Islet of Langerhans (tissue), 1 donor: Measurements from ENCODE around the gene FLNC.

Experiments
- FAIRE-seq: peaks from one replicate; lab custom pipeline; 2011; peaks lifted over from hg19 to GRCh38; lab: Jason Lieb, UNC

The FLNC gene

GRCh38 chr7:128801003-128801402, 29.2 kb upstream of the FLNC start:
- FAIRE-seq, result no peak

GRCh38 chr7:128801667-128802418, 28.4 kb upstream of the FLNC start:
- no peak for FAIRE-seq

- FAIRE-seq, result no peak
Observed at GRCh38 chr7:128804484-128804883, 25.7 kb upstream of the FLNC start.

GRCh38 chr7:128805225-128805624, 25.0 kb upstream of the FLNC start:
- FAIRE-seq, result no peak

- FAIRE-seq, result no peak
Observed at GRCh38 chr7:128807191-128807590, 23.0 kb upstream of the FLNC start.

GRCh38 chr7:128809363-128809762, 20.8 kb upstream of the FLNC start:
- FAIRE-seq, result no peak

- no peak for FAIRE-seq
Observed at GRCh38 chr7:128810473-128810872, 19.7 kb upstream of the FLNC start.

- no peak for FAIRE-seq
Observed at GRCh38 chr7:128810997-128811396, 19.2 kb upstream of the FLNC start.

GRCh38 chr7:128811631-128812430, 18.4 kb upstream of the FLNC start:
- FAIRE-seq, result no peak

- no peak for FAIRE-seq
Observed at GRCh38 chr7:128812514-128813168, 17.6 kb upstream of the FLNC start.

GRCh38 chr7:128814499-128814898, 15.7 kb upstream of the FLNC start:
- no peak for FAIRE-seq

- FAIRE-seq, result no peak
Observed at GRCh38 chr7:128815289-128815942, 14.8 kb upstream of the FLNC start.

GRCh38 chr7:128818694-128819093, 11.5 kb upstream of the FLNC start:
- FAIRE-seq, result no peak

GRCh38 chr7:128821724-128822123, 8.5 kb upstream of the FLNC start:
- FAIRE-seq, result no peak

- no peak for FAIRE-seq
Observed at GRCh38 chr7:128826512-128826911, 3.7 kb upstream of the FLNC start.

- FAIRE-seq, result no peak
Observed at GRCh38 chr7:128826916-128827247, 3.3 kb upstream of the FLNC start.

GRCh38 chr7:128827248-128827958, 2.8 kb upstream of the FLNC start:
- no peak for FAIRE-seq

GRCh38 chr7:128827971-128828711, 2.1 kb upstream of the FLNC start:
- FAIRE-seq, result no peak

- FAIRE-seq, result no peak
Observed at GRCh38 chr7:128829391-128830166, 627 bp upstream of the FLNC start.

- no peak for FAIRE-seq
Observed at GRCh38 chr7:128831178-128831993, 1.2 kb downstream of the FLNC start.
